HCEC 1CT (cell line): ENCODE measurements around the gene HBZ.
"Not testable (repeated sequence)": the region's sequence is repeated elsewhere in the genome, so short reads cannot be mapped to it uniquely, and the experiment has no call there.

Experiments
- DNase-seq: peaks from one replicate; pipeline ENCODE4 v3.0.0-alpha.2; 2017

The HBZ gene

GRCh38 chr16:165539-166374, 13.3 kb downstream of the HBZ start, which contains the start of gene HBM:
Gene HBM, plus strand, starts transcription at chr16:165978. Its CDS starts 20 bp downstream, at chr16:165998.
- no peak for DNase-seq

GRCh38 chr16:166375-167121, 14.1 kb downstream of the HBZ start:
- no peak for DNase-seq

- DNase-seq = no peak
Observed at GRCh38 chr16:167122-167690, 14.8 kb downstream of the HBZ start.

DNA sequence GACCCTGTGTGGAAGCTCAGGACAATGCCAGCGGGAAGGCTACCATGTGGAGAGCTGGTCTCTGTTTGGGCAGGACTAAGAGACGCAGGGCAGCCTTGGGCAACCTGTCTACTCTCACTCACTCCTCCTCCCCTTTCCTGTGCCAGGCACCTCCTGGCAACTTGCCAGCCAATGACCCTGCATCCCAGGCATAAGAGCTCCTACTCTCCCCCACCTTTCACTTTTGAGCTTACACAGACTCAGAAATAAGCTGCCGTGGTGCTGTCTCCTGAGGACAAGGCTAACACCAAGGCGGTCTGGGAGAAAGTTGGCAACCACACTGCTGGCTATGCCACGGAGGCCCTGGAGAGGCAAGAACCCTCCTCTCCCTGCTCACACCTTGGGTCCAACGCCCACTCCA, 16.0 kb downstream of the HBZ start:
- no peak for DNase-seq

GRCh38 chr16:169014-169413, 16.6 kb downstream of the HBZ start:
- DNase-seq = no peak

DNA sequence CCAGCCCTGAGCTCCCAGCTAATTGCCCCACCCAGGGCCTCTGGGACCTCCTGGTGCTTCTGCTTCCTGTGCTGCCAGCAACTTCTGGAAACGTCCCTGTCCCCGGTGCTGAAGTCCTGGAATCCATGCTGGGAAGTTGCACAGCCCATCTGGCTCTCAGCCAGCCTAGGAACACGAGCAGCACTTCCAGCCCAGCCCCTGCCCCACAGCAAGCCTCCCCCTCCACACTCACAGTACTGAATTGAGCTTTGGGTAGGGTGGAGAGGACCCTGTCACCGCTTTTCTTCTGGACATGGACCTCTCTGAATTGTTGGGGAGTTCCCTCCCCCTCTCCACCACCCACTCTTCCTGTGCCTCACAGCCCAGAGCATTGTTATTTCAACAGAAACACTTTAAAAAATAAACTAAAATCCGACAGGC, 17.7 kb downstream of the HBZ start:
- DNase-seq = peak; percentile 3

DNA sequence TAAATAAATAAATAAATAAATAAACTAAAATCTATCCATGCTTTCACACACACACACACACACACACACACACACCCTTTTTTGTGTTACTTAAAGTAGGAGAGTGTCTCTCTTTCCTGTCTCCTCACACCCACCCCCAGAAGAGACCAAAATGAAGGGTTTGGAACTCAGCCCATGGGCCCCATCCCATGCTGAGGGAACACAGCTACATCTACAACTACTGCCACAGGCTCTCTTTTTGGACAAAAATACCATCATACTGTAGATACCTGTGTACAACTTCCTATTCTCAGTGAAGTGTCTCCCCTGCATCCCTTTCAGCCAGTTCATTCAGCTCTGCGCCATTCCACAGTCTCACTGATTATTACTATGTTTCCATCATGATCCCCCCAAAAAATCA, 18.3 kb downstream of the HBZ start:
- no peak for DNase-seq

DNA sequence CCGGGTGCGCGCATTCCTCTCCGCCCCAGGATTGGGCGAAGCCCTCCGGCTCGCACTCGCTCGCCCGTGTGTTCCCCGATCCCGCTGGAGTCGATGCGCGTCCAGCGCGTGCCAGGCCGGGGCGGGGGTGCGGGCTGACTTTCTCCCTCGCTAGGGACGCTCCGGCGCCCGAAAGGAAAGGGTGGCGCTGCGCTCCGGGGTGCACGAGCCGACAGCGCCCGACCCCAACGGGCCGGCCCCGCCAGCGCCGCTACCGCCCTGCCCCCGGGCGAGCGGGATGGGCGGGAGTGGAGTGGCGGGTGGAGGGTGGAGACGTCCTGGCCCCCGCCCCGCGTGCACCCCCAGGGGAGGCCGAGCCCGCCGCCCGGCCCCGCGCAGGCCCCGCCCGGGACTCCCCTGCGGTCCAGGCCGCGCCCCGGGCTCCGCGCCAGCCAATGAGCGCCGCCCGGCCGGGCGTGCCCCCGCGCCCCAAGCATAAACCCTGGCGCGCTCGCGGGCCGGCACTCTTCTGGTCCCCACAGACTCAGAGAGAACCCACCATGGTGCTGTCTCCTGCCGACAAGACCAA, 20.0 kb downstream of the HBZ start, which contains the start of gene HBA2:
Gene HBA2 (plus strand): TSS at position 503 of the 568 bp plus-strand sequence. CDS start 37 bp downstream, at position 540.
- DNase-seq = not testable (repeated sequence)

DNA sequence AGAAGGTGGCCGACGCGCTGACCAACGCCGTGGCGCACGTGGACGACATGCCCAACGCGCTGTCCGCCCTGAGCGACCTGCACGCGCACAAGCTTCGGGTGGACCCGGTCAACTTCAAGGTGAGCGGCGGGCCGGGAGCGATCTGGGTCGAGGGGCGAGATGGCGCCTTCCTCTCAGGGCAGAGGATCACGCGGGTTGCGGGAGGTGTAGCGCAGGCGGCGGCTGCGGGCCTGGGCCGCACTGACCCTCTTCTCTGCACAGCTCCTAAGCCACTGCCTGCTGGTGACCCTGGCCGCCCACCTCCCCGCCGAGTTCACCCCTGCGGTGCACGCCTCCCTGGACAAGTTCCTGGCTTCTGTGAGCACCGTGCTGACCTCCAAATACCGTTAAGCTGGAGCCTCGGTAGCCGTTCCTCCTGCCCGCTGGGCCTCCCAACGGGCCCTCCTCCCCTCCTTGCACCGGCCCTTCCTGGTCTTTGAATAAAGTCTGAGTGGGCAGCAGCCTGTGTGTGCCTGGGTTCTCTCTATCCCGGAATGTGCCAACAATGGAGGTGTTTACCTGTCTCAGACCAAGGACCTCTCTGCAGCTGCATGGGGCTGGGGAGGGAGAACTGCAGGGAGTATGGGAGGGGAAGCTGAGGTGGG, 20.9 kb downstream of the HBZ start:
- not testable (repeated sequence) for DNase-seq

GRCh38 chr16:173928-174769, 21.7 kb downstream of the HBZ start:
- DNase-seq = peak; percentile 5

DNA sequence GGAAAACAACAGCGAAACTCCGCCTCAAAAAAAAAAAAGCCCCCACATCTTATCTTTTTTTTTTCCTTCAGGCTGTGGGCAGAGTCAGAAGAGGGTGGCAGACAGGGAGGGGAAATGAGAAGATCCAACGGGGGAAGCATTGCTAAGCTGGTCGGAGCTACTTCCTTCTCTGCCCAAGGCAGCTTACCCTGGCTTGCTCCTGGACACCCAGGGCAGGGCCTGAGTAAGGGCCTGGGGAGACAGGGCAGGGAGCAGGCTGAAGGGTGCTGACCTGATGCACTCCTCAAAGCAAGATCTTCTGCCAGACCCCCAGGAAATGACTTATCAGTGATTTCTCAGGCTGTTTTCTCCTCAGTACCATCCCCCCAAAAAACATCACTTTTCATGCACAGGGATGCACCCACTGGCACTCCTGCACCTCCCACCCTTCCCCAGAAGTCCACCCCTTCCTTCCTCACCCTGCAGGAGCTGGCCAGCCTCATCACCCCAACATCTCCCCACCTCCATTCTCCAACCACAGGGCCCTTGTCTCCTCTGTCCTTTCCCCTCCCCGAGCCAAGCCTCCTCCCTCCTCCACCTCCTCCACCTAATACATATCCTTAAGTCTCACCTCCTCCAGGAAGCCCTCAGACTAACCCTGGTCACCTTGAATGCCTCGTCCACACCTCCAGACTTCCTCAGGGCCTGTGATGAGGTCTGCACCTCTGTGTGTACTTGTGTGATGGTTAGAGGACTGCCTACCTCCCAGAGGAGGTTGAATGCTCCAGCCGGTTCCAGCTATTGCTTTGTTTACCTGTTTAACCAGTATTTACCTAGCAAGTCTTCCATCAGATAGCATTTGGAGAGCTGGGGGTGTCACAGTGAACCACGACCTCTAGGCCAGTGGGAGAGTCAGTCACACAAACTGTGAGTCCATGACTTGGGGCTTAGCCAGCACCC, 22.8 kb downstream of the HBZ start:
- DNase-seq = no peak

DNA sequence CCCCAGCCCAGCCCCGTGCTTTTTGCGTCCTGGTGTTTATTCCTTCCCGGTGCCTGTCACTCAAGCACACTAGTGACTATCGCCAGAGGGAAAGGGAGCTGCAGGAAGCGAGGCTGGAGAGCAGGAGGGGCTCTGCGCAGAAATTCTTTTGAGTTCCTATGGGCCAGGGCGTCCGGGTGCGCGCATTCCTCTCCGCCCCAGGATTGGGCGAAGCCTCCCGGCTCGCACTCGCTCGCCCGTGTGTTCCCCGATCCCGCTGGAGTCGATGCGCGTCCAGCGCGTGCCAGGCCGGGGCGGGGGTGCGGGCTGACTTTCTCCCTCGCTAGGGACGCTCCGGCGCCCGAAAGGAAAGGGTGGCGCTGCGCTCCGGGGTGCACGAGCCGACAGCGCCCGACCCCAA, 23.6 kb downstream of the HBZ start:
- DNase-seq = not testable (repeated sequence)

DNA sequence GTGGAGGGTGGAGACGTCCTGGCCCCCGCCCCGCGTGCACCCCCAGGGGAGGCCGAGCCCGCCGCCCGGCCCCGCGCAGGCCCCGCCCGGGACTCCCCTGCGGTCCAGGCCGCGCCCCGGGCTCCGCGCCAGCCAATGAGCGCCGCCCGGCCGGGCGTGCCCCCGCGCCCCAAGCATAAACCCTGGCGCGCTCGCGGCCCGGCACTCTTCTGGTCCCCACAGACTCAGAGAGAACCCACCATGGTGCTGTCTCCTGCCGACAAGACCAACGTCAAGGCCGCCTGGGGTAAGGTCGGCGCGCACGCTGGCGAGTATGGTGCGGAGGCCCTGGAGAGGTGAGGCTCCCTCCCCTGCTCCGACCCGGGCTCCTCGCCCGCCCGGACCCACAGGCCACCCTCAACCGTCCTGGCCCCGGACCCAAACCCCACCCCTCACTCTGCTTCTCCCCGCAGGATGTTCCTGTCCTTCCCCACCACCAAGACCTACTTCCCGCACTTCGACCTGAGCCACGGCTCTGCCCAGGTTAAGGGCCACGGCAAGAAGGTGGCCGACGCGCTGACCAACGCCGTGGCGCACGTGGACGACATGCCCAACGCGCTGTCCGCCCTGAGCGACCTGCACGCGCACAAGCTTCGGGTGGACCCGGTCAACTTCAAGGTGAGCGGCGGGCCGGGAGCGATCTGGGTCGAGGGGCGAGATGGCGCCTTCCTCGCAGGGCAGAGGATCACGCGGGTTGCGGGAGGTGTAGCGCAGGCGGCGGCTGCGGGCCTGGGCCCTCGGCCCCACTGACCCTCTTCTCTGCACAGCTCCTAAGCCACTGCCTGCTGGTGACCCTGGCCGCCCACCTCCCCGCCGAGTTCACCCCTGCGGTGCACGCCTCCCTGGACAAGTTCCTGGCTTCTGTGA, 24.3 kb downstream of the HBZ start, which contains the start of gene HBA1:
Gene HBA1 (plus strand): TSS at position 204 of the 906 bp plus-strand sequence. CDS start 37 bp downstream, at position 241.
- DNase-seq = not testable (repeated sequence)

- DNase-seq = peak; percentile 99
Observed at GRCh38 chr16:177394-177822, 25.0 kb downstream of the HBZ start.

GRCh38 chr16:177981-178667, 25.7 kb downstream of the HBZ start:
- DNase-seq = no peak

DNA sequence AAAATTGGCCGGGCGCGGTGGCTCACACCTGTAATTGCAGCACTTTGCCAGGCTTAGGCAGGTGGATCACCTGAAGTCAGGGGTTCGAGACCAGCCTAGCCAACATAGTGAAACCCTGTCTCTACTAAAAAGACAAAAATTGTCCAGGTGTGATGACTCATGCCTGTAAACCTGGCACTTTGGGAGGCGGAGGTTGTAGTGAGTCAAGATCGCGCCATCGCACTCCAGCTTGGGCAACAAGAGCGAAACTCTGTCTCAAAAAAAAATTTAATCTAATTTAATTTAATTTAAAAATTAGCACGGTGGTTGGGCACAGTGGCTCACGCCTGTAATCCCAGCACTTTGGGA, 26.2 kb downstream of the HBZ start:
- DNase-seq = no peak

GRCh38 chr16:179211-180092, 27.0 kb downstream of the HBZ start:
- no peak for DNase-seq
